Measurements from ENCODE around the gene DTX3. TPM values are rescaled to one million over a fixed set of nuclear protein-coding genes. Genes with fewer than 3 reads are reported as not detected.

DTX3 gene
- total RNA-seq, 1 experiment from 2014 or later = 0.37 TPM

DNA sequence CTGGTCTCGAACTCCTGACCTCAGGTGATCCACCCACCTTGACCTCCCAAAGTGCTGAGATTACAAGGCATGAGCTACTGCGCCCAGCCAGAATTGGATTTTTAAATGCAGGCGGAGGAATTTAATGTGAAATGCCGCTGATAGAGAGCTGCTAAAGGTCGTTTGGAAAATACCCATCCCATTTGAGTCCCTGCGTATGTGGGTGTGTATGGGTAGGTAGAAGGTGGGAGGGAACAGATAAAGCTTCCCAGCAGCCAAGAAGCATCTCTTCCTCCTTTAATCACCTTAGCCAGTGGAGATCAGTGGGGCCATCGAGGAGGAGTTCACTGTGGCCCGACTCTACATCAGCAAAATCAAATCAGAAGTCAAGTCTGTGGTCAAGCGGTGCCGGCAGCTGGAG is 29.8 kb upstream of the DTX3 start:
- H3K9me2 ChIP-seq (ENCODE audit: insufficient read depth) = no peaks in the 10 kb centered on the region
- no TSS peak for BruUV-seq (replicated peaks)
- H2AFZ ChIP-seq (ENCODE audit: low read depth, low read length, poor library complexity, severe bottlenecking) = no peak overlapping the region
- ChIA-PET CTCF (interaction anchor here (0.9 kb wide), 1 partner anchor 9 kb away, joined by 3 read pairs; no protein-coding TSS in a partner anchor), RAD21 (ENCODE audit: low non-redundant PET in 1 of 2, low total read pairs in 2 of 2, uncharacterized antibody in 2 of 2, unreplicated experiment in 2 of 2) (no interaction called here), POLR2A (interaction anchor here (0.6 kb wide), 1 partner anchor 61 kb away, joined by 4 read pairs; no protein-coding TSS in a partner anchor)
- intact Hi-C loops (cut with micrococcal nuclease) = no loop called here
- H4K20me1 ChIP-seq (ENCODE audit: insufficient read depth) = no peaks in the 10 kb centered on the region
- peaks cover 0 to 9% of the 10 kb centered on the region in 2 experiments; a peak in 2 of 4 replicates for H3K36me3 ChIP-seq (ENCODE audit: control insufficient read depth in 1 of 2, insufficient read depth in 2 of 2, low read length in 2 of 2)
- H3K79me2 ChIP-seq (ENCODE audit: insufficient read depth, low read length) = no peaks in the 10 kb centered on the region
- no peak for ATAC-seq
- TF ChIP-seq SRF (IDR thresholded peaks at IDR 0.05; ENCODE audit: low read depth) (no peak), CBX3 (IDR thresholded peaks at IDR 0.05; ENCODE audit: low read depth) (no peak), SIN3A (IDR thresholded peaks at IDR 0.05; ENCODE audit: low read depth) (no peak), CTCF (IDR thresholded peaks at IDR 0.05 in 2 of 3, conservative IDR thresholded peaks at IDR 0.05 in 1 of 3; ENCODE audit: borderline replicate concordance in 1 of 3, insufficient read depth in 1 of 3, low read depth in 2 of 3, low read length in 2 of 3) (no peak)
- no peaks in the 10 kb centered on the region for H3K9me3 ChIP-seq (ENCODE audit: control insufficient read depth in 1 of 2, insufficient read depth in 1 of 2, low read depth in 1 of 2, low read length in 2 of 2)
- no peak overlapping the region for H3K27ac ChIP-seq (ENCODE audit: low read depth, low read length)
- H3K4me3 ChIP-seq (replicated peaks in 1 of 2; ENCODE audit: low read depth in 1 of 2, low read length in 2 of 2) = no peak overlapping the region
- H3K9ac ChIP-seq (ENCODE audit: low read length) = no peak overlapping the region
- H3K4me2 ChIP-seq (ENCODE audit: low read length) = no peak overlapping the region
- DNase-seq (ENCODE audit: low read depth, low spot score) = no peak
- no peaks in the 10 kb centered on the region for H3K4me1 ChIP-seq (ENCODE audit: control insufficient read depth in 1 of 2, insufficient read depth in 2 of 2, low read length in 2 of 2)
- H3K27me3 ChIP-seq (ENCODE audit: insufficient read depth, low read length) = no peaks in the 10 kb centered on the region

- BruUV-seq (replicated peaks) = no TSS peak
- no peak for ATAC-seq
- RAD21 ChIA-PET (ENCODE audit: low non-redundant PET in 1 of 2, low total read pairs in 2 of 2, uncharacterized antibody in 2 of 2, unreplicated experiment in 2 of 2) = no interaction called here
- POLR2A ChIA-PET = no interaction called here
- H3K27ac ChIP-seq (ENCODE audit: low read depth, low read length) = no peak overlapping the region
- peaks cover 0 to 14% of the 10 kb centered on the region in 2 experiments; a peak in 2 of 4 replicates for H3K36me3 ChIP-seq (ENCODE audit: control insufficient read depth in 1 of 2, insufficient read depth in 2 of 2, low read length in 2 of 2)
- no peak overlapping the region for H3K4me2 ChIP-seq (ENCODE audit: low read length)
- H3K79me2 ChIP-seq (ENCODE audit: insufficient read depth, low read length) = no peaks in the 10 kb centered on the region
- CTCF ChIA-PET = no interaction called here
- H4K20me1 ChIP-seq (ENCODE audit: insufficient read depth) = no peaks in the 10 kb centered on the region
- H3K27me3 ChIP-seq (ENCODE audit: insufficient read depth, low read length) = no peaks in the 10 kb centered on the region
- DNase-seq (ENCODE audit: low read depth, low spot score) = no peak
- no peaks in the 10 kb centered on the region for H3K4me1 ChIP-seq (ENCODE audit: control insufficient read depth in 1 of 2, insufficient read depth in 2 of 2, low read length in 2 of 2)
- H3K9me2 ChIP-seq (ENCODE audit: insufficient read depth) = no peaks in the 10 kb centered on the region
- no peak overlapping the region for H2AFZ ChIP-seq (ENCODE audit: low read depth, low read length, poor library complexity, severe bottlenecking)
- no peaks in the 10 kb centered on the region for H3K9me3 ChIP-seq (ENCODE audit: control insufficient read depth in 1 of 2, insufficient read depth in 1 of 2, low read depth in 1 of 2, low read length in 2 of 2)
- no peak overlapping the region for H3K4me3 ChIP-seq (replicated peaks in 1 of 2; ENCODE audit: low read depth in 1 of 2, low read length in 2 of 2)
- H3K9ac ChIP-seq (ENCODE audit: low read length) = no peak overlapping the region
- intact Hi-C loops (cut with micrococcal nuclease) = no loop called here
- TF ChIP-seq SIN3A (IDR thresholded peaks at IDR 0.05; ENCODE audit: low read depth) (no peak), FOSL1 (IDR thresholded peaks at IDR 0.05; ENCODE audit: low read depth) (no peak), SP1 (IDR thresholded peaks at IDR 0.05; ENCODE audit: low read depth) (no peak), EZH2phosphoT487 (IDR thresholded peaks at IDR 0.05; ENCODE audit: borderline replicate concordance) (no peak), TCF7L2 (IDR thresholded peaks at IDR 0.05; ENCODE audit: borderline replicate concordance, extremely low read depth, insufficient read depth, insufficient read length) (no peak), CBX3 (IDR thresholded peaks at IDR 0.05; ENCODE audit: low read depth) (no peak), YY1 (IDR thresholded peaks at IDR 0.05; ENCODE audit: extremely low read depth, insufficient replicate concordance, low read depth, low read length) (no peak)
- TF ChIP-seq, protein P1, sequence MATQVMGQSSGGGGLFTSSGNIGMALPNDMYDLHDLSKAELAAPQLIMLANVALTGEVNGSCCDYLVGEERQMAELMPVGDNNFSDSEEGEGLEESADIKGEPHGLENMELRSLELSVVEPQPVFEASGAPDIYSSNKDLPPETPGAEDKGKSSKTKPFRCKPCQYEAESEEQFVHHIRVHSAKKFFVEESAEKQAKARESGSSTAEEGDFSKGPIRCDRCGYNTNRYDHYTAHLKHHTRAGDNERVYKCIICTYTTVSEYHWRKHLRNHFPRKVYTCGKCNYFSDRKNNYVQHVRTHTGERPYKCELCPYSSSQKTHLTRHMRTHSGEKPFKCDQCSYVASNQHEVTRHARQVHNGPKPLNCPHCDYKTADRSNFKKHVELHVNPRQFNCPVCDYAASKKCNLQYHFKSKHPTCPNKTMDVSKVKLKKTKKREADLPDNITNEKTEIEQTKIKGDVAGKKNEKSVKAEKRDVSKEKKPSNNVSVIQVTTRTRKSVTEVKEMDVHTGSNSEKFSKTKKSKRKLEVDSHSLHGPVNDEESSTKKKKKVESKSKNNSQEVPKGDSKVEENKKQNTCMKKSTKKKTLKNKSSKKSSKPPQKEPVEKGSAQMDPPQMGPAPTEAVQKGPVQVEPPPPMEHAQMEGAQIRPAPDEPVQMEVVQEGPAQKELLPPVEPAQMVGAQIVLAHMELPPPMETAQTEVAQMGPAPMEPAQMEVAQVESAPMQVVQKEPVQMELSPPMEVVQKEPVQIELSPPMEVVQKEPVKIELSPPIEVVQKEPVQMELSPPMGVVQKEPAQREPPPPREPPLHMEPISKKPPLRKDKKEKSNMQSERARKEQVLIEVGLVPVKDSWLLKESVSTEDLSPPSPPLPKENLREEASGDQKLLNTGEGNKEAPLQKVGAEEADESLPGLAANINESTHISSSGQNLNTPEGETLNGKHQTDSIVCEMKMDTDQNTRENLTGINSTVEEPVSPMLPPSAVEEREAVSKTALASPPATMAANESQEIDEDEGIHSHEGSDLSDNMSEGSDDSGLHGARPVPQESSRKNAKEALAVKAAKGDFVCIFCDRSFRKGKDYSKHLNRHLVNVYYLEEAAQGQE (IDR thresholded peaks at IDR 0.05; ENCODE audit: low read depth) = no peak
These were observed 28.6 kb upstream of the DTX3 start for GRCh38 chr12:57575771-57576612.

All from HCT116 (cell line).